OCI-LY7 (cell line): ENCODE measurements around the gene NOL4L. TPM values are rescaled to one million over a fixed set of nuclear protein-coding genes. Genes with fewer than 3 reads are reported as not detected.

Experiments
- BruUV-seq: library from RNA; stranded (reverse); fragments of 400-500 nt; replicated peaks from 2 replicates; lab custom pipeline; 2021; lab: Mats Ljungman, UMichigan
- CTCF ChIA-PET: fragments of 300-600 bp; sonication (Branson Sonifier 250); formaldehyde crosslinking; loops from one replicate; lab custom pipeline; 2022; ENCODE audit warnings: antibody characterized with exemption; ENCODE audit not compliant: unreplicated experiment; lab: Charles Lee
- POLR2A ChIA-PET: fragments of 300-600 bp; sonication (Branson Sonifier 250); formaldehyde crosslinking; loops from one replicate; lab custom pipeline; 2022; ENCODE audit warnings: antibody characterized with exemption; lab: Charles Lee
- DNase-seq: peaks from one replicate; pipeline ENCODE4 v3.0.0-alpha.2; 2015; ENCODE audit warnings: low spot score
- H2AFZ ChIP-seq: fragments of 200-600 bp; sonication (generic), shearing (Covaris generic); 2 replicates; pipeline ENCODE4 v1.6.1; 2014; ENCODE audit warnings: mild to moderate bottlenecking, antibody characterized with exemption, low read length, moderate library complexity
- H3K27ac ChIP-seq: fragments of 200-600 bp; sonication (generic); 2 replicates; pipeline ENCODE4 v1.5.1; 2014; ENCODE audit warnings: mixed run types, low read depth, mild to moderate bottlenecking, moderate library complexity, low read length, inconsistent platforms; ENCODE audit not compliant: poor library complexity, severe bottlenecking
- H3K36me3 ChIP-seq: fragments of 200-600 bp; sonication (generic); 2 replicates; pipeline ENCODE4 v1.6.1; 2014; ENCODE audit warnings: mild to moderate bottlenecking, antibody characterized with exemption, low read length, moderate library complexity, mixed read lengths; ENCODE audit not compliant: insufficient read depth
- H3K4me1 ChIP-seq: fragments of 200-600 bp; sonication (generic); 2 replicates; pipeline ENCODE4 v1.5.1; 2014; ENCODE audit warnings: mild to moderate bottlenecking, low read length; ENCODE audit not compliant: insufficient read depth, poor library complexity, severe bottlenecking
- H3K4me2 ChIP-seq: fragments of 200-600 bp; sonication (generic); 2 replicates; pipeline ENCODE4 v1.6.1; 2014; ENCODE audit warnings: mild to moderate bottlenecking, low read length
- H3K4me3 ChIP-seq: fragments of 200-600 bp; sonication (generic); 2 replicates; pipeline ENCODE4 v1.5.1; 2014; ENCODE audit warnings: mild to moderate bottlenecking, low read depth, low read length; ENCODE audit not compliant: poor library complexity, severe bottlenecking
- H3K79me2 ChIP-seq: fragments of 200-600 bp; sonication (generic); 2 replicates; pipeline ENCODE4 v1.6.1; 2016; ENCODE audit warnings: low read depth, mild to moderate bottlenecking, low read length, moderate library complexity, mixed read lengths; ENCODE audit not compliant: insufficient read depth
- H3K9me2 ChIP-seq: fragments of 200-600 bp; sonication (generic); 2 replicates; pipeline ENCODE4 v1.6.1; 2016; ENCODE audit warnings: mild to moderate bottlenecking, low read length, mixed read lengths; ENCODE audit not compliant: insufficient read depth
- H3K9me3 ChIP-seq: fragments of 200-600 bp; sonication (generic); 2 replicates; pipeline ENCODE4 v1.6.1; 2014; ENCODE audit warnings: mild to moderate bottlenecking, mixed run types, low read length, mixed read lengths
- H4K20me1 ChIP-seq: fragments of 200-600 bp; sonication (generic); 2 replicates; pipeline ENCODE4 v1.6.1; 2014; ENCODE audit warnings: mild to moderate bottlenecking, antibody characterized with exemption, low read length, moderate library complexity, mixed read lengths; ENCODE audit not compliant: insufficient read depth
- EZH2phosphoT487 ChIP-seq: fragments of 200-600 bp; sonication (generic); IDR thresholded peaks from 2 replicates; pipeline ENCODE4 v1.6.1; 2018; ENCODE audit warnings: low read depth, borderline replicate concordance, mild to moderate bottlenecking, mixed run types, antibody characterized with exemption, low read length, moderate library complexity, mixed read lengths
- intact Hi-C: fragments of 100-400 bp; cut with micrococcal nuclease; formaldehyde crosslinking; loops from one replicate; pipeline ENCODE4 v1.10.0; 2022; ENCODE audit not compliant: unreplicated experiment
- total RNA-seq, 2 experiments: library from RNA; depleted of rRNA in 1 of 2; stranded (reverse); fragments of >200 nt in 1 of 2; shearing (Covaris generic) in 1 of 2; gene quantifications; 2 replicates each; pipeline ENCODE4 v1.2.3, GENCODE V29; 2014 to 2022
- TF ChIP-seq, protein P1 (sequence below): fragments of 200-600 bp; sonication (generic); conservative IDR thresholded peaks from 2 replicates; pipeline ENCODE4 v1.5.1; 2014; ENCODE audit warnings: mild to moderate bottlenecking, antibody characterized with exemption, low read length, moderate library complexity, mixed read lengths

NOL4L gene
- total RNA-seq, 2 experiments from 2014 or later: 3.9 to 4.2 TPM

DNA sequence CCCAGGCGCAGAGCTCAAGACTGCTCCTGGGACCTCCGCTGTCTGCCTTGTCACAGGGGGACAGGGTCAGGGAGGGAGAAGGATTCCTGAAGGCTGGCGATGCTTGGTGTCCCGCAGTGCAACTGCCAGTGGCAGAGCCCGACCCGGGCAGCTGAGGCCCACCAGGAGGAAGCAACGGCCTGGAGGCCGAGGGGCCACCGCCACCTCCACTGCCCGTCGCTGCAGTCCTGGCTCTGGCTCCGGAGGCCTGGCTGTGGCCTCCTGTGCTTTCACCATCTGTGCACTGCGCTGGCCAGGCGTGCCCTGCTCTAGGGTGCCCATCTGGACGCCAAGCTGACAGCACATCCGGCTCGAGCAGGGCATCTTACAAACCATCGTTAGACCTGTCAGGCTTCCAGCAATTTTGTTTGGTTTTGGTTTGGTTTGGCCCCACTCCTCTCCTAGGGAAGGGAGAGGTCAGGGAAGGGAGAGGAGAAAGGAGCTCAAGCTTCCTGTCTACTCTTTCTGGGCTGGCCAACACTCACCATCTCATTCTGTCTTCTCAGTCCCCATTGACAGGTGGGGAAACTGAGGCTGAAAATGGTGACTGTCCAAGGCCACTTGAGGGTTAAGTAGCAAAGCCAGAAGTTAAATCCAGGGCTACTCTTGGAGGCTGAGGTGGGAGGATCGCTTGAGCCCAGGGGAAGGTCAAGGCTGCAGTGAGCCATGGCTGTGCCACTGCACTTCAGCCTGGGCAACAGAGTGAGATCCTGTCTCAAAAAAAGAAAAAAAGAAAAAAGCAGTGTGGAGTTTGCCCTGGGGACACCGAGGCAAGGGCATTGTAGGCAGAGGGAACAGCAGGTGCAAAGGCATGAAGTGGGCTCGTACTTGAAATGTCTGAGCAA lies 37.7 kb upstream of the NOL4L start:
- Histone ChIP-seq H3K4me3 (no peak overlapping the region), H3K27ac (no peak overlapping the region), H3K79me2 (no peaks in the 10 kb centered on the region), H3K4me1 (peaks cover 13% of the 10 kb centered on the region), H4K20me1 (no peaks in the 10 kb centered on the region), H3K9me3 (no peaks in the 10 kb centered on the region), H3K36me3 (no peaks in the 10 kb centered on the region), H3K4me2 (no peak overlapping the region), H3K9me2 (no peaks in the 10 kb centered on the region), H2AFZ (no peak overlapping the region)
- intact Hi-C loops: no loop called here
- ChIA-PET CTCF (no interaction called here), POLR2A (no interaction called here)
- TF ChIP-seq, protein P1, sequence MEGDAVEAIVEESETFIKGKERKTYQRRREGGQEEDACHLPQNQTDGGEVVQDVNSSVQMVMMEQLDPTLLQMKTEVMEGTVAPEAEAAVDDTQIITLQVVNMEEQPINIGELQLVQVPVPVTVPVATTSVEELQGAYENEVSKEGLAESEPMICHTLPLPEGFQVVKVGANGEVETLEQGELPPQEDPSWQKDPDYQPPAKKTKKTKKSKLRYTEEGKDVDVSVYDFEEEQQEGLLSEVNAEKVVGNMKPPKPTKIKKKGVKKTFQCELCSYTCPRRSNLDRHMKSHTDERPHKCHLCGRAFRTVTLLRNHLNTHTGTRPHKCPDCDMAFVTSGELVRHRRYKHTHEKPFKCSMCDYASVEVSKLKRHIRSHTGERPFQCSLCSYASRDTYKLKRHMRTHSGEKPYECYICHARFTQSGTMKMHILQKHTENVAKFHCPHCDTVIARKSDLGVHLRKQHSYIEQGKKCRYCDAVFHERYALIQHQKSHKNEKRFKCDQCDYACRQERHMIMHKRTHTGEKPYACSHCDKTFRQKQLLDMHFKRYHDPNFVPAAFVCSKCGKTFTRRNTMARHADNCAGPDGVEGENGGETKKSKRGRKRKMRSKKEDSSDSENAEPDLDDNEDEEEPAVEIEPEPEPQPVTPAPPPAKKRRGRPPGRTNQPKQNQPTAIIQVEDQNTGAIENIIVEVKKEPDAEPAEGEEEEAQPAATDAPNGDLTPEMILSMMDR: no peak
- no peak for TF ChIP-seq EZH2phosphoT487
- no peak for DNase-seq
- no TSS peak for BruUV-seq

DNA sequence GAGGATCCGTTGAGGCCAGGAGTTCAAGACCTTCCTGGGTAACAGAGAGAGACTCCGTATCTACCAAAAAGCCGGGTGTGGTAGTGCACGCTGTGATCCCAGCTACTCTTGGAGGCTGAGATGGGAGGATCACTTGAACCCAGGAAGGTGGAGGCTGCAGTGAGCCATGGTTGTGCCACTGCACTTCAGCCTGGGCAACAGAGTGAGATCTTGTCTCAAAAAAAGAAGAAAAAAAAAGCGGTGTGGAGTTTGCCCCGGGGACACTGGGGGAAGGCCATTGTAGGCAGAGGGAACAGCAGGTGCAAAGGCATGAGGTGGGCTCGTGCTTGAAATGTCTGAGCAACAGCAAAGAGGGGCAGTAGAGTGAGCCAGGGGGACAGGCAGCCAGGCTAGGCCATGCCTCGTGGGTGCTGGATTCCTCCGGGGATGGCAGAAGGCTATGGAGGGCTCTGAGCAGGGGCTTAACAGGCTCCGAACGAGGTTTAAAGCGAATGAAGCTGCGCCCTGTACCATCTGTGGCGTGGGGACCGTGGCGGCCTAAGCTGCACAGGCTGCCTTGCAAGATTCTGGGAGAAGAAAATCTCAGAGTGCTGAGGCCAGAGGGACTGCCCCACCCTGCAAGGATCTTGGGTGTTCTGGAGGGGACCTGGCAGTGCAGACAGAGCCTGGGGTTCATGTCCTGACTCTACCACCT lies 36.9 kb upstream of the NOL4L start:
- no TSS peak for BruUV-seq
- CTCF ChIA-PET: interaction anchor here (0.7 kb wide), 1 partner anchor 41 kb away, joined by 3 read pairs; no protein-coding TSS in a partner anchor
- Histone ChIP-seq H3K9me3 (no peaks in the 10 kb centered on the region), H3K27ac (no peak overlapping the region), H3K4me1 (peaks cover 5% of the 10 kb centered on the region), H3K9me2 (no peaks in the 10 kb centered on the region), H3K79me2 (no peaks in the 10 kb centered on the region), H3K36me3 (no peaks in the 10 kb centered on the region), H3K4me2 (no peak overlapping the region), H3K4me3 (no peak overlapping the region), H4K20me1 (no peaks in the 10 kb centered on the region), H2AFZ (no peak overlapping the region)
- intact Hi-C loops: no loop called here
- POLR2A ChIA-PET: no interaction called here
- no peak for DNase-seq
- no peak for TF ChIP-seq EZH2phosphoT487
- TF ChIP-seq, protein P1: no peak
